ENCODE data around the gene AHNAK. TPM values are rescaled to one million over a fixed set of nuclear protein-coding genes. Genes with fewer than 3 reads are reported as not detected.
"Not testable (repeated sequence)": the region's sequence is repeated elsewhere in the genome, so short reads cannot be mapped to it uniquely, and the experiment has no call there.

The AHNAK gene
- total RNA-seq, 1 experiment from 2014 or later = 391 TPM

DNA sequence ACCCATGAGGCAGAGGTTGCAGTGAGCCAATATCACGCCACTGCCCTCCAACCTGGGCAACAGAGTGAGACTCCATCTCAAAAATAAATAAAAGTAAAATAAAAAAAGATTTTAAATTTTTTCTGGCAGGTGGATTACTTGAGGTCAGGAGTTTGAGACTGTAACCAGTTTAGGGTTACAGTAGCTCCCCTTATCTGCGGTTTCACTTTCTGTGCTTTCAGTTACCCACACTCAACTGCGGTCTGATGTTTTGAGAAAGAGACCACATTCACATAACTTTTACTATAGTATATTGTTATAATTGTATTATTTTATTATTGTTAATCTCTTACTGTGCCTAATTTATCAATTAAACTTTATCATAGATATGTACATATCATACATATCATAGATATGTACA lies 160.5 kb downstream of the AHNAK start:
- not testable (repeated sequence) for DNase-seq (ENCODE audit: low spot score)

DNA sequence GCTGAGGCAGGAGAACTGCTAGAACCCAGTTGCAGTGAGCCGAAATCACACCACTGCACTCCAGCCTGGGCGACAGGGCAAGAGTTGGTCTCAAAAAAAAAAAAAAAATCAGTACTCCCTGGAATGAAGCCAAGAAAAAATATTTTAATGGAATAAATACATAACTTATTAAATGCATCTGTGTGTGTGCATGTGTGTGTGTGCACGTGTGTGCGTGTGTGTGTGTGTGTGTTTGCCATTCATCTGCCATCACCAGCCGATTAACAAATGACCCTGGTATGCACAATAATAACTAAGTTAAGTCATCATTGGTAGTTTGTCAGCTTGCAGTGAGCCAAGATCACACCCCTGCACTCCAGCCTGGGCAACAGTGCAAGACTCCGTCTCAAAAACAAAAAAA lies 162.8 kb downstream of the AHNAK start:
- DNase-seq (ENCODE audit: low spot score) = no peak

Other genes with a start within 250 kb of the AHNAK start
- gene SCGB1D4, start 247.7 kb downstream of the AHNAK start, total RNA-seq (2014; rRNA removed; shearing (Covaris generic)) = not detected in 2 replicates
- gene ASRGL1, start 209.4 kb downstream of the AHNAK start, total RNA-seq (2014; rRNA removed; shearing (Covaris generic)) = 19.9 and 26.5 TPM in 2 replicates
- not detected in 2 replicates for gene SCGB1A1, start 127.8 kb downstream of the AHNAK start, total RNA-seq (2014; rRNA removed; shearing (Covaris generic))
- gene EEF1G, start 27.1 kb upstream of the AHNAK start, total RNA-seq (2014; rRNA removed; shearing (Covaris generic)) = 1,294 and 1,343 TPM in 2 replicates
- 7.9 and 9.6 TPM in 2 replicates for gene TUT1, start 44.7 kb upstream of the AHNAK start, total RNA-seq (2014; rRNA removed; shearing (Covaris generic))
- gene MTA2, start 55.1 kb upstream of the AHNAK start, total RNA-seq (2014; rRNA removed; shearing (Covaris generic)) = 114 and 139 TPM in 2 replicates
- 16.0 and 19.5 TPM in 2 replicates for gene EML3, start 66.0 kb upstream of the AHNAK start, total RNA-seq (2014; rRNA removed; shearing (Covaris generic))
- 3.4 and 6.4 TPM in 2 replicates for gene ROM1, start 66.5 kb upstream of the AHNAK start, total RNA-seq (2014; rRNA removed; shearing (Covaris generic))
- gene B3GAT3, start 75.2 kb upstream of the AHNAK start, total RNA-seq (2014; rRNA removed; shearing (Covaris generic)) = 58.9 and 67.7 TPM in 2 replicates
- gene GANAB, start 99.8 kb upstream of the AHNAK start, total RNA-seq (2014; rRNA removed; shearing (Covaris generic)) = 184 and 257 TPM in 2 replicates
- gene INTS5, start 106.5 kb upstream of the AHNAK start, total RNA-seq (2014; rRNA removed; shearing (Covaris generic)) = 25.6 and 25.9 TPM in 2 replicates
- 100 and 104 TPM in 2 replicates for gene C11orf98, start 118.4 kb upstream of the AHNAK start, total RNA-seq (2014; rRNA removed; shearing (Covaris generic))
- gene CSKMT, start 118.5 kb upstream of the AHNAK start, total RNA-seq (2014; rRNA removed; shearing (Covaris generic)) = 3.0 and 8.7 TPM in 2 replicates
- 13.8 and 17.7 TPM in 2 replicates for gene UQCC3, start 124.9 kb upstream of the AHNAK start, total RNA-seq (2014; rRNA removed; shearing (Covaris generic))
- gene LBHD1, start 125.5 kb upstream of the AHNAK start, total RNA-seq (2014; rRNA removed; shearing (Covaris generic)) = 2.5 and 6.6 TPM in 2 replicates
- 118 and 126 TPM in 2 replicates for gene UBXN1, start 132.3 kb upstream of the AHNAK start, total RNA-seq (2014; rRNA removed; shearing (Covaris generic))
- gene LRRN4CL, start 142.7 kb upstream of the AHNAK start, total RNA-seq (2014; rRNA removed; shearing (Covaris generic)) = 2.8 and 5.1 TPM in 2 replicates
- 141 and 186 TPM in 2 replicates for gene BSCL2, start 160.6 kb upstream of the AHNAK start, total RNA-seq (2014; rRNA removed; shearing (Covaris generic))
- not detected in 2 replicates for gene GNG3, start 160.9 kb upstream of the AHNAK start, total RNA-seq (2014; rRNA removed; shearing (Covaris generic))
- gene HNRNPUL2, start 180.7 kb upstream of the AHNAK start, total RNA-seq (2014; rRNA removed; shearing (Covaris generic)) = 5.1 and 6.5 TPM in 2 replicates
- gene TTC9C, start 181.7 kb upstream of the AHNAK start, total RNA-seq (2014; rRNA removed; shearing (Covaris generic)) = 41.0 and 69.6 TPM in 2 replicates
- 5.8 and 14.1 TPM in 2 replicates for gene ZBTB3, start 207.4 kb upstream of the AHNAK start, total RNA-seq (2014; rRNA removed; shearing (Covaris generic))
- 96.7 and 104 TPM in 2 replicates for gene POLR2G, start 214.8 kb upstream of the AHNAK start, total RNA-seq (2014; rRNA removed; shearing (Covaris generic))
- gene TAF6L, start 224.6 kb upstream of the AHNAK start, total RNA-seq (2014; rRNA removed; shearing (Covaris generic)) = 28.0 TPM in 2 replicates
- gene TMEM179B, start 240.6 kb upstream of the AHNAK start, total RNA-seq (2014; rRNA removed; shearing (Covaris generic)) = 32.3 and 51.8 TPM in 2 replicates
- 23.4 and 30.1 TPM in 2 replicates for gene TMEM223, start 245.2 kb upstream of the AHNAK start, total RNA-seq (2014; rRNA removed; shearing (Covaris generic))